ENCODE results near the gene RRP1B.

DNA sequence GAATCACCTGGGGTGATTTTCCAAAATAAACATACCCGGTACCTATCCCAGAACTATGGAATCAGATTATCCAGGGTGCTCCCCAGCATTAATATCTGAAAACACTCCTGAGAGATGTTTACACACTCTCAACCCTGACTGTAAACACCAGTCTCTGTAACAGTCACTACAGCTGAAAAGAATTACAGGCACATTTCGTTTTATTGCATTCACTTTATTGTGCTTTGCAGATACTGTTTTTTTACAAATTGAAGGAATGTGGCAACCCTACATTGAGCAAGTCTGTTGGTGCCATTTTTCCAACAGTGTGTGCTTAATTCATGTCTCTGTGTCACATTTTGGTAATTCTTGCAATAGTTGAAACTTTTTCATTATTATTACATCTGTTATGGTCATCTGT lies 31.8 kb upstream of the RRP1B start:
- TF ChIP-seq, protein P1, sequence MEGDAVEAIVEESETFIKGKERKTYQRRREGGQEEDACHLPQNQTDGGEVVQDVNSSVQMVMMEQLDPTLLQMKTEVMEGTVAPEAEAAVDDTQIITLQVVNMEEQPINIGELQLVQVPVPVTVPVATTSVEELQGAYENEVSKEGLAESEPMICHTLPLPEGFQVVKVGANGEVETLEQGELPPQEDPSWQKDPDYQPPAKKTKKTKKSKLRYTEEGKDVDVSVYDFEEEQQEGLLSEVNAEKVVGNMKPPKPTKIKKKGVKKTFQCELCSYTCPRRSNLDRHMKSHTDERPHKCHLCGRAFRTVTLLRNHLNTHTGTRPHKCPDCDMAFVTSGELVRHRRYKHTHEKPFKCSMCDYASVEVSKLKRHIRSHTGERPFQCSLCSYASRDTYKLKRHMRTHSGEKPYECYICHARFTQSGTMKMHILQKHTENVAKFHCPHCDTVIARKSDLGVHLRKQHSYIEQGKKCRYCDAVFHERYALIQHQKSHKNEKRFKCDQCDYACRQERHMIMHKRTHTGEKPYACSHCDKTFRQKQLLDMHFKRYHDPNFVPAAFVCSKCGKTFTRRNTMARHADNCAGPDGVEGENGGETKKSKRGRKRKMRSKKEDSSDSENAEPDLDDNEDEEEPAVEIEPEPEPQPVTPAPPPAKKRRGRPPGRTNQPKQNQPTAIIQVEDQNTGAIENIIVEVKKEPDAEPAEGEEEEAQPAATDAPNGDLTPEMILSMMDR (conservative IDR thresholded peaks at IDR 0.05; ENCODE audit: low read depth in 2 of 2): no peak
- TF ChIP-seq STAT1 (IDR thresholded peaks at IDR 0.05; ENCODE audit: unreplicated experiment) (no peak), POLR2AphosphoS5 (IDR thresholded peaks at IDR 0.05; ENCODE audit: low read depth) (no peak), EZH2phosphoT487 (IDR thresholded peaks at IDR 0.05; ENCODE audit: unreplicated experiment) (no peak)

Measured in GM23338 (cell line).